Measurements from ENCODE around the gene CBX1. TPM values are rescaled to one million over a fixed set of nuclear protein-coding genes. Genes with fewer than 3 reads are reported as not detected.
"Not testable (repeated sequence)": the region's sequence is repeated elsewhere in the genome, so short reads cannot be mapped to it uniquely, and the experiment has no call there.

The CBX1 gene
- total RNA-seq, 2 experiments from 2014 or later, result 68.2 to 70.3 TPM

DNA sequence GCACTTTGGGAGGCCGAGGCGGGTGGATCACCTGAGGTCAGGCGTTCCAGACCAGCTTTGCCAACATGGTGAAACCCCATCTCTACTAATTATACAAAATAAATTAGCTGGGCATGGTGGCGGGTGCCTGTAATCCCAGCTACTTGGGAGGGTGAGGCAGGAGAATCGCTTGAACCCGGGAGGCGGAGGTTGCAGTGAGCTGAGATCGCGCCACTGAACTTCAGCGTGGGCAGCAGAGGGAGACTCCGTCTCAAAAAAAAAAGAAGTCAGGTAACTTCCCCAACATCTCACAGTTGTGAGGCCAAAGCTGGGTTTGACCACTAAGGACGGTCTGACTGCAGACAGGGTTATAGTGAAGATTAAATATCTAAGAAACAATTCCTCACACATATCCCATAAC lies 66.5 kb downstream of the CBX1 start:
- ATAC-seq; H3K4me3 Mint-ChIP-seq; H3K27ac Mint-ChIP-seq; DNase-seq; H3K9me3 Mint-ChIP-seq (ENCODE audit: insufficient read depth); POLR2A ChIA-PET; H3K36me3 Mint-ChIP-seq (ENCODE audit: low read depth): not testable (repeated sequence)
- Mint-ChIP-seq H3K27me3 (ENCODE audit: low read depth) (peaks cover 39% of the 10 kb centered on the region), H3K4me1 (ENCODE audit: low read depth) (peaks cover 12% of the 10 kb centered on the region)
- CTCF ChIA-PET, result interaction anchor here (2.3 to 5.7 kb wide), 2 partner anchors 8 to 41 kb away, joined by 14 to 42 read pairs; no protein-coding TSS in a partner anchor

DNA sequence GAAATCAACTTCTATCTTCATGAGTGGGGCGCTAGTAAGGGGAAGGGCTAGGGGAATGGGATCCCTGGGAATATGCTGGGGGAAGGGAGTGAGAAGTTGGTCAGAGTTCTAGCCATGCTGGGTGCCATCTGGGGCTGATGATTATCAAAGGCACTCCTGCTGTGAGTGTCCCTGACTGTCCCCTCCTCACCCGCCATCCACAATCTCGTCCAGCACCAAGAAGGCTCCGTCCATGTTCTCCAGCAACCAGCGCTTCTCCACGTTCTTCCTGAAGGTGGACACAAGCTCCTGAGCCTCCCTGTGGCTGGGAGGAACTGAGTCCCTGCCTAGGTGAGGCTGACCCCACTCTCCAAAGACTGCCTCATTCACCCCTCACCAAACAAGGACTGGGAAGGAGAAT lies 69.3 kb downstream of the CBX1 start:
- no peaks in the 10 kb centered on the region for H3K36me3 Mint-ChIP-seq (ENCODE audit: low read depth)
- H3K27ac Mint-ChIP-seq, result no peak overlapping the region
- no peak overlapping the region for H3K4me3 Mint-ChIP-seq
- ChIA-PET CTCF (interaction anchor here (0.8 to 1.0 kb wide), 2 partner anchors 36 to 48 kb away, joined by 3 read pairs; no protein-coding TSS in a partner anchor), POLR2A (interaction anchor here (0.6 kb wide), 1 partner anchor 42 kb away, joined by 3 read pairs; no protein-coding TSS in a partner anchor)
- DNase-seq (no peak), ATAC-seq (no peak)
- no peaks in the 10 kb centered on the region for H3K9me3 Mint-ChIP-seq (ENCODE audit: insufficient read depth)
- H3K27me3 Mint-ChIP-seq (ENCODE audit: low read depth), result peaks cover 23% of the 10 kb centered on the region
- peaks cover 2% of the 10 kb centered on the region for H3K4me1 Mint-ChIP-seq (ENCODE audit: low read depth)

- ChIA-PET CTCF (interaction anchor here (0.7 to 1.6 kb wide), 7 partner anchors 12 to 102 kb away, joined by 3 to 7 read pairs (median 4); partner anchors contain the start of genes NFE2L1 and SNX11), POLR2A (interaction anchor here (0.7 to 0.9 kb wide), 3 partner anchors 16 to 18 kb away, joined by 3 read pairs; partner anchors contain the start of gene NFE2L1)
- peaks cover 16% of the 10 kb centered on the region for H3K27me3 Mint-ChIP-seq (ENCODE audit: low read depth)
- H3K36me3 Mint-ChIP-seq (ENCODE audit: low read depth), result no peaks in the 10 kb centered on the region
- H3K9me3 Mint-ChIP-seq (ENCODE audit: insufficient read depth), result no peaks in the 10 kb centered on the region
- H3K27ac Mint-ChIP-seq, result no peak overlapping the region
- no peak overlapping the region for H3K4me3 Mint-ChIP-seq
- ATAC-seq, result no peak
- peaks cover 11% of the 10 kb centered on the region for H3K4me1 Mint-ChIP-seq (ENCODE audit: low read depth)
- no peak for DNase-seq
Observed at GRCh38 chr17:48030531-48030930, 70.7 kb downstream of the CBX1 start.

- ATAC-seq, result no peak
- Mint-ChIP-seq H3K27me3 (ENCODE audit: low read depth) (peaks cover 16% of the 10 kb centered on the region), H3K27ac (no peak overlapping the region), H3K9me3 (ENCODE audit: insufficient read depth) (no peaks in the 10 kb centered on the region), H3K4me3 (no peak overlapping the region), H3K4me1 (ENCODE audit: low read depth) (peaks cover 25% of the 10 kb centered on the region), H3K36me3 (ENCODE audit: low read depth) (no peaks in the 10 kb centered on the region)
- DNase-seq, result no peak
- ChIA-PET POLR2A (interaction anchor here (0.6 to 1.0 kb wide), 2 partner anchors 20 to 31 kb away, joined by 3 to 4 read pairs; no protein-coding TSS in a partner anchor), CTCF (interaction anchor here (0.7 to 5.1 kb wide), 2 partner anchors 17 to 46 kb away, joined by 3 to 113 read pairs; partner anchors contain the start of gene NFE2L1)
Observed at GRCh38 chr17:48028736-48029135, 72.5 kb downstream of the CBX1 start.

DNA sequence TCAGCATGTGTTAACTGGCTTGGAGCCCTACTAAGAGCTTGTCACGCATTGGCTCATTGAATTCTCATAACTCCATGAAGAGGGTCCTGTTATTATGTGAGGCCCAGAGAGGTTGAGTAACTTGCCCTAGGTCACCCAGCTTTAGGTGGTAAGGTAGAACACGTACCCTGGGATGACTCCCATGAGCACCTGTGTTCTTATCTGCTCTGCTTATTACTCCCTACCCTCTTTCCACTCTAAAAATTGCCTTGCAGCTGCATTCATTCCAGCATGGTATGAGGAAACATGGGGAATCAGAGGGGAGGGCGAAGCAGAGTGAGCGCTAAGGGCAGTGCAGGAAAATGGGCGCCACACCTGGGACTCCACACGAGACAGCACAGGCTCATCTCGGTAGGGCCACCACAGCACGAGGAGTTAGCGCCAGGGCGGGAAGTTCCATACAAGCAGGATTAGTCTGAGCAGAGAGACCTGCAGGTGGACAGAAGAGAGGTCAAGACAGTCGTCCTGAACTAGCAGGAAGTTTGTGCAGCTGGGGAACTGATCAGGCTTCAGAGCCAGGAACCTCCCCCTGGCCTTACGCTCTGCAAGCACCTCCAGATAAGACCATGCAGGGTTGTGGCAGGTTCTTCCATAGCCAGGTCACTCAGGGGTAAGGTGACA lies 73.8 kb downstream of the CBX1 start:
- Mint-ChIP-seq H3K4me1 (ENCODE audit: low read depth) (peaks cover 33% of the 10 kb centered on the region), H3K36me3 (ENCODE audit: low read depth) (no peaks in the 10 kb centered on the region), H3K4me3 (no peak overlapping the region), H3K9me3 (ENCODE audit: insufficient read depth) (no peaks in the 10 kb centered on the region), H3K27me3 (ENCODE audit: low read depth) (peaks cover 12% of the 10 kb centered on the region), H3K27ac (no peak overlapping the region)
- ChIA-PET POLR2A (no interaction called here), CTCF (interaction anchor here (0.7 to 5.1 kb wide), 28 partner anchors 9 to 597 kb away, joined by 3 to 113 read pairs (median 8); partner anchors contain the start of genes COPZ2, HOXB5, NFE2L1 and SNX11)
- DNase-seq (no peak), ATAC-seq (no peak)

- DNase-seq (peak; percentile 88), ATAC-seq (peak; percentile 20)
- ChIA-PET POLR2A (interaction anchor here (0.9 to 1.7 kb wide), 4 partner anchors 22 to 49 kb away, joined by 3 to 6 read pairs (median 4); partner anchors contain the start of gene NFE2L1), CTCF (interaction anchor here (0.7 to 5.1 kb wide), 37 partner anchors 10 to 598 kb away, joined by 3 to 113 read pairs (median 7); partner anchors contain the start of genes CDK5RAP3, COPZ2, HOXB5 and NFE2L1)
- no peak overlapping the region for H3K4me3 Mint-ChIP-seq
- no peaks in the 10 kb centered on the region for H3K9me3 Mint-ChIP-seq (ENCODE audit: insufficient read depth)
- H3K27ac Mint-ChIP-seq, result no peak overlapping the region
- H3K27me3 Mint-ChIP-seq (ENCODE audit: low read depth), result peaks cover 13% of the 10 kb centered on the region
- H3K4me1 Mint-ChIP-seq (ENCODE audit: low read depth), result peaks cover 33% of the 10 kb centered on the region
- H3K36me3 Mint-ChIP-seq (ENCODE audit: low read depth), result no peaks in the 10 kb centered on the region
Observed at GRCh38 chr17:48026502-48027321, 74.6 kb downstream of the CBX1 start.

- Mint-ChIP-seq H3K27me3 (ENCODE audit: low read depth) (peaks cover 16% of the 10 kb centered on the region), H3K4me1 (ENCODE audit: low read depth) (peaks cover 33% of the 10 kb centered on the region), H3K4me3 (peak overlapping the region; percentile 80), H3K27ac (no peak overlapping the region), H3K9me3 (ENCODE audit: insufficient read depth) (no peaks in the 10 kb centered on the region), H3K36me3 (ENCODE audit: low read depth) (no peaks in the 10 kb centered on the region)
- ChIA-PET POLR2A (interaction anchor here (0.9 to 1.7 kb wide), 4 partner anchors 23 to 50 kb away, joined by 3 to 6 read pairs (median 4); partner anchors contain the start of gene NFE2L1), CTCF (interaction anchor here (0.7 to 5.1 kb wide), 47 partner anchors 9 to 600 kb away, joined by 3 to 113 read pairs (median 7); partner anchors contain the start of genes CDK5RAP3, COPZ2, HOXB5 and HOXB9)
- DNase-seq, result no peak
- no peak for ATAC-seq
Observed at GRCh38 chr17:48025904-48026501, 75.3 kb downstream of the CBX1 start.

GRCh38 chr17:48025040-48025903 lies 76.0 kb downstream of the CBX1 start:
- ChIA-PET CTCF (interaction anchor here (0.7 to 5.1 kb wide), 42 partner anchors 8 to 601 kb away, joined by 3 to 113 read pairs (median 7); partner anchors contain the start of genes CDK5RAP3, COPZ2, HOXB5 and HOXB9), POLR2A (interaction anchor here (0.9 to 1.7 kb wide), 4 partner anchors 24 to 51 kb away, joined by 3 to 6 read pairs (median 4); partner anchors contain the start of gene NFE2L1)
- Mint-ChIP-seq H3K4me3 (peak overlapping the region; percentile 80), H3K9me3 (ENCODE audit: insufficient read depth) (no peaks in the 10 kb centered on the region), H3K27ac (peak overlapping the region; percentile 71), H3K36me3 (ENCODE audit: low read depth) (no peaks in the 10 kb centered on the region), H3K27me3 (ENCODE audit: low read depth) (peaks cover 17% of the 10 kb centered on the region), H3K4me1 (ENCODE audit: low read depth) (peaks cover 33% of the 10 kb centered on the region)
- peak; percentile 92 for ATAC-seq
- DNase-seq, result peak; percentile 98

DNA sequence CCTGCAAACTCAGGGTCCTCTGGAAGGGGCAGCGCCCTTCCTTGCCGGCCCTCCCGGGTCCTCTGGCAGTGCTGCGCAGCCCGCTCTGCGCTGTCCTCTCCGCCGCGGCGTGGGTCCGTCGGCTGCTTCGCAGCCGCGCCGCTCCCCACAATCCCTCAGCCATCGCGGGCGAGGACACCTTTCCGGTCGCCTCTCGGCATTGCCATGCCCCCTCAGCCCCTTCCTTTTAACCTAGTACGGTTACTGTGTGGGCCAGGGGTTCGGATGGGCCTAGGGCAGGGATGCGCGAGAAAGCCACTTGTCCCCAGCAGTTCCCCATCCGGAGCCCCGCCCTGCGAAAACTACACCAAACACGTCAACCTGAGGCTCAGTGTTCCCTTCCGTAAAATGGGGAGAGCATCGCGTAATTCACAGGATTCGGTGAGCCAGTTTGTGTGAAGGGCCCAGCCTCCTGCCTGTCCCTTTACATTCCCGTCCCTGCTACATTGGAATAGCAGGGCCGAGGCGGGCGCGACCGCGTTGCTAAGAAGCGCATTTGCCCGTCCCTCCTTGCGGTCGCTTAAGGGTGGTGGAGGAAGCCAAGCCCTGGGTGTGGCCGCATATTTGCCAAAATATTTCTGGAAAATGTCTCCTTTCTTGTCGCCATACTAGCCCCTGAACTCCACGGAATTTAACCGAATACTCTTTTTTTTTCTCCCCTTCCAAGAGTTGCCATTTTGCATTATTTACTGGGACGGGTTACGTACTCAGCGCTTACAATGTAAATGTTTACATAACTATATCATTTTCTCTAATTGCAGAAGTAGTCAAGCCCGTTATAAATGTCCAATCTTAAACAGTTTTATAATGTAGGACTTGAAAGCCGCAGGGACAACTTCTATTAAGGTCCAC lies 76.9 kb downstream of the CBX1 start:
- ATAC-seq (peak; percentile 24), DNase-seq (peak; percentile 66)
- no peaks in the 10 kb centered on the region for H3K9me3 Mint-ChIP-seq (ENCODE audit: insufficient read depth)
- H3K4me3 Mint-ChIP-seq, result peak overlapping the region; percentile 80
- H3K4me1 Mint-ChIP-seq (ENCODE audit: low read depth), result peaks cover 33% of the 10 kb centered on the region
- H3K27me3 Mint-ChIP-seq (ENCODE audit: low read depth), result peaks cover 21% of the 10 kb centered on the region
- peak overlapping the region; percentile 76 for H3K27ac Mint-ChIP-seq
- ChIA-PET CTCF (interaction anchor here (0.8 to 5.1 kb wide), 19 partner anchors 11 to 586 kb away, joined by 3 to 113 read pairs (median 12); partner anchors contain the start of genes CDK5RAP3, COPZ2, HOXB5 and NFE2L1), POLR2A (interaction anchor here (1.7 kb wide), 1 partner anchor 24 kb away, joined by 6 read pairs; the partner anchor contains the start of gene NFE2L1)
- H3K36me3 Mint-ChIP-seq (ENCODE audit: low read depth), result no peaks in the 10 kb centered on the region
